Measurements from ENCODE around the gene MRPS10.

DNA sequence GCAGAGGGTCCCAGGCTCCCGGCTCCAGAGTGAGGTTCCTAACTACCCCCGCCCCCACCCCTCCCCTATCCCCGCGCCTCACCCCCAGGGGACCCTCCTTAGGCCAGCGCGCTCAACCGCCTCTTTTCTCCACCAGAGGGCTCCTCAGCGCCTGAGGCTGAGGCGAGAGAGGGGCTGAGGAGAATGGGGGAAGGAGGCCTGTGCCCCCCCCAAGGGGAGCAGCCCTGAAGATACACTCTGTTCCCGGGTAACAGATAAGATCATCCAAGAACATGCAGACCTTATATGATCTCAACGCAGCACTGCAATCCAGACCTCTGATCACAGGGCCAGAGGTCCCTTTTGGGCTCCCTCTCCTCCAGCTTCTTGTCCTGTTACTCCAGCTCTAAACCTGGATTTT, 43.3 kb upstream of the MRPS10 start:
- TF ChIP-seq, protein P1, sequence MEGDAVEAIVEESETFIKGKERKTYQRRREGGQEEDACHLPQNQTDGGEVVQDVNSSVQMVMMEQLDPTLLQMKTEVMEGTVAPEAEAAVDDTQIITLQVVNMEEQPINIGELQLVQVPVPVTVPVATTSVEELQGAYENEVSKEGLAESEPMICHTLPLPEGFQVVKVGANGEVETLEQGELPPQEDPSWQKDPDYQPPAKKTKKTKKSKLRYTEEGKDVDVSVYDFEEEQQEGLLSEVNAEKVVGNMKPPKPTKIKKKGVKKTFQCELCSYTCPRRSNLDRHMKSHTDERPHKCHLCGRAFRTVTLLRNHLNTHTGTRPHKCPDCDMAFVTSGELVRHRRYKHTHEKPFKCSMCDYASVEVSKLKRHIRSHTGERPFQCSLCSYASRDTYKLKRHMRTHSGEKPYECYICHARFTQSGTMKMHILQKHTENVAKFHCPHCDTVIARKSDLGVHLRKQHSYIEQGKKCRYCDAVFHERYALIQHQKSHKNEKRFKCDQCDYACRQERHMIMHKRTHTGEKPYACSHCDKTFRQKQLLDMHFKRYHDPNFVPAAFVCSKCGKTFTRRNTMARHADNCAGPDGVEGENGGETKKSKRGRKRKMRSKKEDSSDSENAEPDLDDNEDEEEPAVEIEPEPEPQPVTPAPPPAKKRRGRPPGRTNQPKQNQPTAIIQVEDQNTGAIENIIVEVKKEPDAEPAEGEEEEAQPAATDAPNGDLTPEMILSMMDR (IDR thresholded peaks at IDR 0.05), result no peak
- no peak for TF ChIP-seq POLR2A (IDR thresholded peaks at IDR 0.05)

All from lower leg skin (tissue), 3 donors.